GM21786 (cell line): Measurements from ENCODE around the gene PLAA.
A peak's percentile ranks its signal among the peaks of the same experiment; 100 is the strongest.
"Not testable (repeated sequence)": the region's sequence is repeated elsewhere in the genome, so short reads cannot be mapped to it uniquely, and the experiment has no call there.

Source experiments
- ATAC-seq: cut with Tn5 transposase; IDR thresholded peaks from one replicate; pipeline ENCODE4 v1.9.1; 2021; ENCODE audit not compliant: unreplicated experiment

PLAA gene

GRCh38 chr9:26937816-26938371, 9.1 kb downstream of the PLAA start:
- ATAC-seq, result no peak

DNA sequence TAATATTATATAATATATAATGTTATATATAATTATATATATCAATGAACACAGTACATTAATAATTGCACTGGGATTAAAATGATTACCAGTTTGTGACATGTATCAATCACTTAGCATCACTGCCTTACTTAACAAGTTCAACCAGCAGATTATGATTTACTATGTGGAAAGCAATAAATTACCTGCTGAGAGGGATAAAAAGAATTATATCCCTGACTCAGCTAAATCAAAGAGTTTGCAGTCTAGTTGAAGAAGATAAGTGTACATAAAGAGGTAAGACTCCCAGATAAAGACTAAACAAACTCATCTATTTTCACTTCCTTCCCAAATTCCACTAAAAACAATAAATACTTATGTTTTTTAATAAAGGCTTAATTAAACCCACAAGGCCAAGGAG, 11.2 kb downstream of the PLAA start:
- no peak for ATAC-seq

DNA sequence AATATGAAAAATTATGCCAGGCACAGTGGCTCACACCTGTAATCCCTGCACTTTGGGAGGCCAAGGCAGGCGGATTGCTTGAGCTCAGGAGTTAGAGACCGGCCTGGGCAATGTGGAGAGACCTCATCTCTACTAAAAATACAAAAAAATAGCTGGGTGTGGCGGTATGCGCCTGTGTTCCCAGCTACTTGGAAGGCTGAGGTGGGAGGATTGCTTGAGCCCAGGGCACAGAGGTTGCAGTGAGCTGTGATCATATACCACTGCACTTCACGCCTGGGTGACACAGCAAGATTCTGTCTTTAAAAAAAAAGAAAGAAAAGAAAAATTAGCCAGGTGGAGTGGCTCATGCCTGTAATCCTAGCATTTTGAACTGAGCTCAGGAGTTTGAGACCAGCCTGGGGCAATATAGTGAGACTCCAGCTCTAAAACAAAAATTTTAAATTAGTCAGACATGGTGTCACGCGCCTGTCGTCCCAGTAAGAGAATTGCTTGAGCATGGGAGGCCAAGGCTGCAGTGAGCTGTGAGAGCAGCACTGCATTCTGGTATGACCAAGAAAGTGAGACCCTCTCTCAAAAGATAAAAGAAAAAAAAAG, 18.0 kb downstream of the PLAA start:
- ATAC-seq, result no peak

- ATAC-seq, result no peak
Measured at GRCh38 chr9:26925609-26926008, 21.4 kb downstream of the PLAA start.

DNA sequence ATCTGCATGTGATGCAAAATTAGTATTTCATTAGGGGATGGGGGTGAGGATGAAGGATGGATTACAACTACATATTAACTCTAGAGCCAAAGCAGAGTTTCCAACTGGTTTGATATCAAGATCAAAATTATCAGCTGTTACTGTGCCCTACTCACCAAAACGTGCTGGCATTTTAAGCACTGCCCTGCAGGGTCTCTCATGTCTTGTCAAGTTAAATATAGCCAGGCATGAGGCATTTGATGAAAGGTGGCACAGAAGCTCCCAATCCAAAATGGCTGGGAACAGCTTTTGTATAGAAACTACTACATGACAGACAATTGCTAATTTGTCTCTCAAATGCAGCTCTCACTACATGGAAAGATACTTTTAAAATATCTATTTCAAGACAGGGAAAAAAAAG, 27.3 kb downstream of the PLAA start:
- no peak for ATAC-seq

GRCh38 chr9:26913138-26913668, 33.8 kb downstream of the PLAA start:
- ATAC-seq, result no peak

- no peak for ATAC-seq
Measured at GRCh38 chr9:26904671-26905070, 42.4 kb downstream of the PLAA start.

- ATAC-seq, result no peak
Measured at GRCh38 chr9:26904070-26904469, 43.0 kb downstream of the PLAA start.

- no peak for ATAC-seq
Measured at GRCh38 chr9:26893030-26893676, 53.9 kb downstream of the PLAA start.

GRCh38 chr9:26892251-26893029, 54.6 kb downstream of the PLAA start, which contains the start of gene CAAP1:
TSS of gene CAAP1 (minus strand) at chr9:26892802. CDS start at chr9:26892715, 87 bp downstream.
- peak; percentile 93 for ATAC-seq

GRCh38 chr9:26891726-26892125, 55.3 kb downstream of the PLAA start:
- ATAC-seq, result no peak

DNA sequence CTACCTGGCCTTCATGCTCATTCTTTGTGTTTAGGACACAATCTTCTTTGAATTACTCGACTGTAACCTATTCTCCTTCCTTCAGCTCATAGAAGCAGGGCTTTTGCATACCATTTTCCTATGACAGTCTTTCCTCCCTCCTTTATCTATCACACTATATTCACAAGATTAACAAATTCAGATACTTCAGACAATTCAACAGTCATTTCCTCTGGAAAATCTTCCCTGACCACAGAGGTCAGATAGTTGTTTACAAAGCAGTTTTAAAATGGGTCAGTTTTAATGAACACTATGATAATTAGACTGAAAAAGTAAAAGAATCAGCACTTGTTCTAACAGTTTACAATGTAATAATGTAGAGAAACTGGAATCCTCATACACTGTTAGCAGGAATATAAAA, 58.8 kb downstream of the PLAA start:
- ATAC-seq, result no peak

- no peak for ATAC-seq
Measured at GRCh38 chr9:26882154-26882553, 64.9 kb downstream of the PLAA start.

- ATAC-seq, result no peak
Measured at GRCh38 chr9:26880262-26880661, 66.8 kb downstream of the PLAA start.

DNA sequence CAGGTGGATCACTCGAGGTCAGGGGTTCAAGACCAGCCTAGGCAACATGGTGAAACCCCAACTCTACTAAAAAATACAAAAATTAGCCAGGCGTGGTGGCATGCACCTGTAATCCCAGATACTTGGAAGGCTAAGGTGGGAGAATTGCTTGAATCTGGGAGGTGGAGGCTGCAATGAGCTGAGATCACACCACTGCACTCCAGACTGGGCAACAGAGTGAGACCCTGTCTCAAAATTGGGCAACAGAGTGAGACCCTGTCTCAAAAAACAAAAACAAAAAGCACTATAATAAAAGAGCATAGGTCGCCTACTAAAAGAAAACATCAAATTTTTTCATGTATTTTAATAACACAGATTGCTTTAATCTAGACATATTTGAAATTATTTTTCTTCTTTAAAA, 71.9 kb downstream of the PLAA start:
- not testable (repeated sequence) for ATAC-seq

GRCh38 chr9:26870292-26870691, 76.8 kb downstream of the PLAA start:
- no peak for ATAC-seq

DNA sequence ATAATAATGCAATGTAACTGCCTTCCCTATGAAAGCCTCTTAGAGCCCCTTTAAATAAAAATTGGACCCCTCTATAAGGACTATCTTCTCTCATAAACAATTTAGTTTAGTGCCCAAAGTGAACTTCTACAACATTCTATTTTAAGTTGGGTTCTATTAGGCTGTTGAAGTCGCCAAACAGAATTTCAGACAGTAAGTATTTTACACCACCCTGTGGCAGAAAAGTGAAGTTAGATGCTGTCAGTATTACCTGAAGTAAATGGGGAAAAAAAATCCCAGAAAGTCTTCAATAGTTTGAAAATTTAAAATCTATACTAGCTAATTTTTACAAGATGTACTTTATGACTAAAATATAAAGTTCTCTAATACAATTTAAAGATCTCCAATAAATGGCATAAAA, 84.0 kb downstream of the PLAA start:
- no peak for ATAC-seq

DNA sequence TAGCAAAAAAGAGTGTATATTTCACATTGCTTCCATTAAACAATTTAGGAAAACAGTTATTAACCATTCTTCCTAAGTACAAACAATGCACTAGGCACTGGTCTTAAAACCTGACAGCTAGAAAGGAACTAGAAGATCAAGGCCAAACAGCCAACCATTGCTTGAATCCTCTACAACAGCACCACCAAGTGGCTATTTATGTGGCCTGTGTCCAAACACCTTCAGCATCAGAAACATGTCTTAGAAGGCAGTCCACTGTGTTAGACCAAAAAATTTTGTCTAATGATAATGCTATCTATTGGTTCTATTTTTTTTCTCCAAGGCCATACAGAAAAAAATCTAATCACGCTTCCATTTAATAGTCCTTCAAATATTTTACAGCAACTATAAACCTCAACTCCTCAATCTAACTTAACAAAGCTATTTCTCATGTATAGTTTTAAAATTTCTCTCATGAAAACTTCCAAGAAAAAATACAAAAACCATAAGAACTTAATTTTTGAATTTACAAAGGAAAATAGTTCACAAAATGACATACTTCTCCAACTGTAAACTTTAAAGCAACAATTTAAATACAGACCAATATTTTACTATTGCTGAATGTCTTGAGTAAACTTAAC, 90.5 kb downstream of the PLAA start:
- ATAC-seq, result peak; percentile 85
